GM10266 (cell line): ENCODE measurements around the gene DLEC1.

ENCODE experiments used
- DNase-seq: peaks from one replicate; pipeline ENCODE4 v3.0.0; 2012; ENCODE audit errors: extremely low spot score
- TF ChIP-seq, protein P1 (sequence below): IDR thresholded peaks from 2 replicates; pipeline ENCODE4 v1.5.1; 2012; ENCODE audit warnings: mild to moderate bottlenecking, low read depth; ENCODE audit not compliant: control insufficient read depth, insufficient read depth; ENCODE audit errors: missing control alignments

DLEC1 gene

DNA sequence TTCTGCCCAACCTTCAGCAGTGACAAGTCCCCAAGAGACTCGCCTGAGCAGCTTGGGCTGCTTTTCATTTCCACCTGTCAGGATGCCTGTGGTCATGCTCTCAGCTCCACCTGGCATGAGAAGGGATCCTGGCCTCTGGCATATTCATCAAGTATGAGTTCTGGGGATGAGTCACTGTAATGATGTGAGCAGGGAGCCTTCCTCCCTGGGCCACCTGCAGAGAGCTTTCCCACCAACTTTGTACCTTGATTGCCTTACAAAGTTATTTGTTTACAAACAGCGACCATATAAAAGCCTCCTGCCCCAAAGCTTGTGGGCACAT is 102.9 kb downstream of the DLEC1 start:
- TF ChIP-seq, protein P1, sequence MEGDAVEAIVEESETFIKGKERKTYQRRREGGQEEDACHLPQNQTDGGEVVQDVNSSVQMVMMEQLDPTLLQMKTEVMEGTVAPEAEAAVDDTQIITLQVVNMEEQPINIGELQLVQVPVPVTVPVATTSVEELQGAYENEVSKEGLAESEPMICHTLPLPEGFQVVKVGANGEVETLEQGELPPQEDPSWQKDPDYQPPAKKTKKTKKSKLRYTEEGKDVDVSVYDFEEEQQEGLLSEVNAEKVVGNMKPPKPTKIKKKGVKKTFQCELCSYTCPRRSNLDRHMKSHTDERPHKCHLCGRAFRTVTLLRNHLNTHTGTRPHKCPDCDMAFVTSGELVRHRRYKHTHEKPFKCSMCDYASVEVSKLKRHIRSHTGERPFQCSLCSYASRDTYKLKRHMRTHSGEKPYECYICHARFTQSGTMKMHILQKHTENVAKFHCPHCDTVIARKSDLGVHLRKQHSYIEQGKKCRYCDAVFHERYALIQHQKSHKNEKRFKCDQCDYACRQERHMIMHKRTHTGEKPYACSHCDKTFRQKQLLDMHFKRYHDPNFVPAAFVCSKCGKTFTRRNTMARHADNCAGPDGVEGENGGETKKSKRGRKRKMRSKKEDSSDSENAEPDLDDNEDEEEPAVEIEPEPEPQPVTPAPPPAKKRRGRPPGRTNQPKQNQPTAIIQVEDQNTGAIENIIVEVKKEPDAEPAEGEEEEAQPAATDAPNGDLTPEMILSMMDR: no peak
- no peak for DNase-seq

- TF ChIP-seq, protein P1: no peak
- DNase-seq: no peak
Measured at GRCh38 chr3:38142959-38143358, 104.0 kb downstream of the DLEC1 start.

GRCh38 chr3:38143511-38143910 is 104.5 kb downstream of the DLEC1 start:
- no peak for DNase-seq
- TF ChIP-seq, protein P1: no peak

DNA sequence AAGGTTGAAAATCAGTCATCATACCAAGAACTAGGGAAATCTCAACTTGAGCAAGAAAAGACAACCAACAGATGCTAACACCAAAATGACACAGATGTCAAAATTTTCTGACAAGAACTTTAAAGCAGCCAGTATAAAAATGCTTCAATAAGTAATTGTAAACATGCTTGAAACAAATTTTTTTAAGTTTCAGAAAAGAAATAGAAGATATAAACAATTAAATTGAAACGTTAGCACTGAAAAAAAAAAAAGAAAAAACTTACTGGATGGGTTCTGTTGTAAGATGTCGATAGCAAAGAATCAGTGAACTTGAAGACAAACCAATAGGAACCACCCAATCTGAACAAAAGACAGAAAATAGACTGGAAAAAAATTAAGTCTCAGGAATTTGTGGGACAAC is 107.5 kb downstream of the DLEC1 start:
- no peak for DNase-seq
- TF ChIP-seq, protein P1: no peak

DNA sequence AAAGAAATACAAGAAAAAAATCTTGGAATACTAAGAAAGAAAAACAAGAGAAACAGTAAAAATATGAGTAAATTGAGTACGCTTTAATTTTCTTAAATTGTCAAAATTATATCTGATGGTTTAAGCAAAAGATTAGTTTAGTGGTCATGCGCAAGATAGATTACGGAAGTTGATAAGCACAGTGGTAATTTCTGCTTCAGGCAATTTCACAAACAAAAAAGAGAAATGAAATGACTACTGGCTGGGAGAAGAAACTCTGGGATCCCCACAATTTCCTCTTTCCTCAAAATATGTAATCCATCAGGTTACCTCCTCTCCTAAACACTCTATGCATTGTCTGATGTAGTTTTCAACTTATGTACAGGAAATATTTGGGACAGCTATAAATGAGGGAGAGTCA is 108.4 kb downstream of the DLEC1 start:
- DNase-seq: no peak
- TF ChIP-seq, protein P1: no peak

- TF ChIP-seq, protein P1: no peak
- no peak for DNase-seq
Measured at GRCh38 chr3:38148311-38148882, 109.4 kb downstream of the DLEC1 start.

DNA sequence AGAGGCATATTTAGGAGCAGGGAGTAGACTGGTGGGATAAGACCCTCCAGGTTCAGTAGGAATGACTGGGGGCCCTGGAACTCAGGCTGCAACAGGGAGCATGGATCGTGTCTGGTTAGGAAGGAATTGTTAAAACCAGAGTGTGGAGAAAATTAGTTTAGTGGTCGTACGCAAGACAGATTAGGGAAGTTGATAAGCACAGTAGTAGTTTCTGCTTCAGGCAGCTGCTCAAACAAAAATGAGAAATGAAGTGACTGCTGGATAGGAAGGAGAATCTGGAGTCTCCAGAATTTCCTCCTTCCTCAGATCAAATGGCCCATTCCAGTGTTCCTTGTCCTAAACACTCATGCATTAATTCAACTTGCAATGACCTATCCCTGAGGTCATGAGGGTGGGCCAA is 110.7 kb downstream of the DLEC1 start:
- TF ChIP-seq, protein P1: no peak
- no peak for DNase-seq
